Right lung (tissue), 5 donors: ENCODE measurements around the gene CASP8. TPM values are rescaled to one million over a fixed set of nuclear protein-coding genes. Genes with fewer than 3 reads are reported as not detected.
"Not testable (repeated sequence)": the region's sequence is repeated elsewhere in the genome, so short reads cannot be mapped to it uniquely, and the experiment has no call there.

ENCODE experiments used
- DNase-seq, 2 donors: peaks; one replicate each; pipeline ENCODE4 v3.0.0-alpha.2; 2013
- polyA plus RNA-seq, 5 donors: library from polyadenylated mRNA; unstranded; fragments of 120-200 nt; gene quantifications; one replicate each; pipeline versions ENCODE4 v1.2.1 to v1.2.3, GENCODE V29; 2013; ENCODE audit warnings: inconsistent platforms in 1 of 5, low replicate concordance in 1 of 5; ENCODE audit not compliant: insufficient read length in 5 of 5, insufficient read depth in 1 of 5

Gene CASP8
- polyA plus RNA-seq, 5 donors: 16.4 to 23.3 (median 21.7) TPM

- DNase-seq: no peak
These were observed 7.1 kb downstream of the CASP8 start for GRCh38 chr2:201267278-201268030.

GRCh38 chr2:201269764-201270163 is 9.4 kb downstream of the CASP8 start:
- no peak for DNase-seq

DNA sequence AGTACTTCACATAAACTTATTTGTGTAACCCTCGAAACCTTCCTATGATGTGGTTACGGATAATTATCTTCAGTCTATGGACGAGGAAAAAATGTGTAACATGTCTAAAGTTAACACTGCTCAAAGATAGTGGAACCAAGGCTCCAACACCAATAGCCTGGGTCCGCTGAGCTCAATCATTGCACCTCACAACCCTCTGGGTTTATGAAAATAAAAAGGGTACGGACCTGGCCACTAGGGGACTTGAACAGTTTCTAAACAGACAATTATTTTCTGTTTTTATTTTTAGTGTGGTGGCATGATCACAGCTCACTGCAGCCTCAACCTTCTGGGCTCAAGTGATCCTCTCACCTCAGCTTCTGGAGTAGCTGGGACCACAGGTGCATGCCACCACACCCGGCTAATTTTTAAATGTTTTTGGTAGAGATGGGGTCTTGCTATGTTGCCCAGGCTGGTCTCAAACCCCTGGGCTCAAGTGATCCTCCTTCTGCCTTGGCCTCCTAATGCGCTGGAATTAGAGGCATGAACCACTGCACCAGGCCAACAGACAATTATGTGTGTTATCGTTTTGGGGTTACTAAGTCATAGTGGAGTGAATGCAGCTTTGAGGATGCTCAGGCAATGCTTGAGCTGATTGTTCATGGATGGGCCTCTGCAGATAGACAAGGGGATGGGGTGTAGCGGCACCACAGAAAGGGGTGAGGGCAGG is 10.1 kb downstream of the CASP8 start:
- no peak for DNase-seq

- DNase-seq: no peak
These were observed 11.6 kb downstream of the CASP8 start for GRCh38 chr2:201271917-201272316.

GRCh38 chr2:201273330-201273983 is 13.1 kb downstream of the CASP8 start:
- DNase-seq: no peak

DNA sequence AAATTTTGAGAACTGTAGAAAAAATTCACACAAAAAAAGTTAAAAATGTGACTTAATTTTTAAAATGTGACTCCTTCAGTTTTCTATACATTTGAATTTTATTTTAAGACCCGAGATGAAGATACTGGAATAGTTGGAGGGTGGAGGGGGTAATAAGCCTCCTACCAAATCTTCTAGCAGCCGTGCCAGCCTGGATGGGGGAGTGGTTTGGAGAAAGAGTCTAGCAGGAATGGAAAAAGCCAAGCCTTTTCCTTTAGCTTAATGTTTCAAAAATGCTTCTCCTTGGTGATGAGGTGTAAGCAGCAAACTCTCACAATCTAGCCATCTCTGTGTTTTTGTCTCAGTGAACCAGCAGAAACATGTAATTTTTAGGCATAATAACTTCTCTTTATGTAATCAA is 14.7 kb downstream of the CASP8 start:
- no peak for DNase-seq

- DNase-seq: no peak
These were observed 15.7 kb downstream of the CASP8 start for GRCh38 chr2:201275990-201276389.

GRCh38 chr2:201276511-201276910 is 16.2 kb downstream of the CASP8 start:
- DNase-seq: no peak

GRCh38 chr2:201279079-201279478 is 18.7 kb downstream of the CASP8 start:
- no peak for DNase-seq

GRCh38 chr2:201280191-201281040 is 20.1 kb downstream of the CASP8 start:
- no peak for DNase-seq

DNA sequence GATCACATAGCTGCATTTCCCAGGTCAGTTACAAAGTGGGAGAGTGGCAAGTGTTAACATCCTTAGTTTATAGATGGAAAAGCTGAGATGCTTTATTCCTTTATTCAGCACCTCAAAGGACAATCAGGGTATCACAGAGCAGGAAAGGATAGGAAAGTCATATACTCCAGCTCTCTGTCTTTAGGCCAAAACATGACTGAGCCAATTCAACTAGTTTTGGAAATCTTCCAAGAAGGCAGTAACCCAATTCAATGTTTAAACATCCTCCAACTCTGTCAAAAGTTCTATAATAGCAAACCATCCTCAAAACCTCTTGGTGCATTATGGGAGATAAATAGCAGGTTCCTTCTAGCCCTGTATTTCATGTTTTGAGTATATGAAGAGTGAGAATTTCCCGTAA is 25.2 kb downstream of the CASP8 start:
- DNase-seq: peak; percentile 5 to 9

- DNase-seq: not testable (repeated sequence)
These were observed 30.3 kb downstream of the CASP8 start for GRCh38 chr2:201290457-201291148.

DNA sequence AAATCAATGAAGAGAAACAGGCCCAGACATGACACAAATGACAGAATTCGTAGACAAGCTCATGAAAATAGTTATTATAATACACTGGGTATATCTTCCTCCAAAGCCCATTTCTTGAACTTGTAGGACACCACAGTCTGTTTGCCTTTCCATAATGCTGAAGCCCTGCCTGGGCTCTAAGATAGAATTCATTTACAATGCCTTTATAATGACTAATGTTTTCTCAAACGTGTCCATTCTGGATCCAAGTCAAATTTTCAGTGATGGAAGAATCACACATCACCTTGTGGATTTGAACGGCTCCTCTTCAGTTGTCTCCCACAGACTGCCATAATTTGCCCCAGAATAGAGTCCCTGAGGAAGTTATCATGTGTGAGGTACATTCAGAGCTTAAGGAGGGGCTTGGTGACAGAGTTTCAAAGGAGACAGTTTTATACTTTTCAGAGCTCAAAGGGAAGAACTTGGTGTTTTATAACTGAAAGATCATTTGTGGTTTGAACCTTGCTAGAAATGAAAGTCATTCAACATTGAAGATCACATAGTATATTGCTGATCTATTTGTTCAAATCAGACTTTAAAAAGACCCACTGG is 38.2 kb downstream of the CASP8 start:
- no peak for DNase-seq

DNA sequence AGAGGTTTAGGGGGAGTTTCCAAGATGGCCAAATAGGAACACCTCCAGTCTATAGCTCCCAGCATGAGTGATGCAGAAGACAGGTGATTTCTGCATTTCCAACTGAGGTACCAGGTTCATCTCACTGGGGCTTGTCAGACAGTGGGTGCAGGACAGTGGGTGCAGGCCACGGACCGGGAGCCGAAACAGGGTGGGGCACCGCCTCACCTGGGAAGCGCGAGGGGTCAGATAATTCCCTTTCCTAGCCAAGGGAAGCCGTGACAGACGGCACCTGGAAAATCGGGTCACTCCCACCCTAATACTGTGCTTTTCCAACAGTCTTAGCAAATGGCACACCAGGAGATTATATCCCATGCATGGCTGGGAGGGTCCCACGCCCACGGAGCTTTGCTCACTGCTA is 39.6 kb downstream of the CASP8 start:
- DNase-seq: not testable (repeated sequence)

DNA sequence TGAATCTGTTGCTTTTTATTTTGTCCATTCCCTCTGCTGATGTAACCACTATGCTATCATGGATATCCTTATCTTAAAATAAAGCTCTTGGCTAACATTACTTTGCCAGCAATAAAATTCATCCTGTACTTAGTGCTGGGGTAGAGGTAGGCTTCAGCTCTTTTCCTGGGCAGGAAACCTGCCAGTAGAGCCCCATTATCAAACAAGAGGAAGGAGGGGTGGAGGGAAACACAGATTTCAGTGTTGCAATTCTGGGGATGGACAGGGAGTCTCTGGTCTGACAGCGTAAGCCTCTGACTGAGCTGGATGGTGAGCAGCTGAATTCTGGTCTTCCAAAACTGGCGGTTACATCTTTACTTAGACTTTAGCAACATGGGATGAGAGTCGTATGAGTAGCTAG is 47.5 kb downstream of the CASP8 start:
- DNase-seq: no peak

GRCh38 chr2:201308914-201309313 is 48.6 kb downstream of the CASP8 start:
- DNase-seq: no peak

- DNase-seq: no peak
These were observed 53.0 kb downstream of the CASP8 start for GRCh38 chr2:201313362-201313761.

GRCh38 chr2:201319511-201319910 is 59.2 kb downstream of the CASP8 start:
- DNase-seq: no peak

GRCh38 chr2:201320257-201320656 is 59.9 kb downstream of the CASP8 start:
- DNase-seq: no peak

GRCh38 chr2:201320701-201321100 is 60.4 kb downstream of the CASP8 start:
- DNase-seq: no peak

DNA sequence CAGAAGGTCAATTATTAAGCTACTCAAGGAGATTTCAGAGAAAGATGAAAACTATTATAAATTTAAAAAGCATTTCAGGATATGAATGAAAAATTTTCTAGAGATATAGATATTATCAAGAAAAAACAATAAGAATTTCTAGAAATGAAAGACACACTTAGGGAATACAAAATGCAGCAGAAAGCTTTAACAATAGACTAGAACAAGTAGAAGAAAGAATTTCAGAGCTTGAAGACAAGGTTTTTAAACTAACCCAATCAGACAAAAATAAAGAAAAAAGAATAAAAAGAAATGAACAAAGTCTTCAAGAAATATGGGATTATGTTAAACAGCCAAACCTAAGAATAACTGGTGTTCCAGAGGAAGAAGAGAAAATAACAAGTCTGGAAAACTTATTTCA is 62.4 kb downstream of the CASP8 start:
- DNase-seq: no peak
